Keratinocyte (primary cell): ENCODE results near the gene ANO7. TPM values are rescaled to one million over a fixed set of nuclear protein-coding genes. Genes with fewer than 3 reads are reported as not detected.
A peak's percentile ranks its signal among the peaks of the same experiment; 100 is the strongest.

Source experiments
- DNase-seq: peaks from one replicate; pipeline ENCODE4 v3.0.0-alpha.2; 2011; ENCODE audit warnings: low read depth, missing footprints, low spot score
- FAIRE-seq: peaks from 2 replicates; lab custom pipeline; 2011; peaks lifted over from hg19 to GRCh38; lab: Jason Lieb, UNC
- H2AFZ ChIP-seq: 2 replicates; pipeline ENCODE4 v1.6.0; 2012; ENCODE audit warnings: low read length, control low read depth, inconsistent platforms; ENCODE audit not compliant: control insufficient read depth
- H3K27ac ChIP-seq: 2 replicates; pipeline ENCODE4 v1.5.1; 2011; ENCODE audit warnings: low read length; ENCODE audit not compliant: control insufficient read depth, insufficient read depth
- H3K27me3 ChIP-seq: 3 replicates; pipeline ENCODE4 v1.6.0; 2011; ENCODE audit warnings: low read length; ENCODE audit not compliant: control insufficient read depth, insufficient read depth; ENCODE audit errors: extremely low read depth
- H3K36me3 ChIP-seq, 2 experiments: 2 replicates in 1 of 2; 3 replicates in 1 of 2; pipeline ENCODE4 v1.5.1; 2011; ENCODE audit warnings: low read length in 2 of 2, mild to moderate bottlenecking in 1 of 2; ENCODE audit not compliant: control insufficient read depth in 2 of 2, insufficient read depth in 2 of 2; ENCODE audit errors: extremely low read depth in 1 of 2
- H3K4me1 ChIP-seq: 3 replicates; pipeline ENCODE4 v1.5.1; 2011; ENCODE audit warnings: low read length; ENCODE audit not compliant: control insufficient read depth, insufficient read depth; ENCODE audit errors: extremely low read depth
- H3K4me2 ChIP-seq: 3 replicates; pipeline ENCODE4 v1.6.0; 2011; ENCODE audit warnings: low read depth, low read length; ENCODE audit not compliant: control insufficient read depth, insufficient read depth; ENCODE audit errors: extremely low read depth
- H3K4me3 ChIP-seq, 3 experiments: fragments of 200-600 bp in 1 of 3; sonication (generic) in 1 of 3; 2 replicates in 2 of 3; 3 replicates in 1 of 3; pipeline ENCODE4 v1.5.1; 2011 to 2016; ENCODE audit warnings: low read length in 3 of 3, mild to moderate bottlenecking in 3 of 3, control low read depth in 2 of 3, inconsistent platforms in 1 of 3, low read depth in 1 of 3, mixed read lengths in 1 of 3, mixed run types in 1 of 3, moderate library complexity in 1 of 3; ENCODE audit not compliant: control insufficient read depth in 2 of 3, insufficient read depth in 2 of 3; ENCODE audit errors: extremely low read depth in 1 of 3
- H3K79me2 ChIP-seq: 2 replicates; pipeline ENCODE4 v1.6.0; 2012; ENCODE audit warnings: low read length; ENCODE audit not compliant: control insufficient read depth, insufficient read depth
- H3K9ac ChIP-seq: 3 replicates; pipeline ENCODE4 v1.6.0; 2011; ENCODE audit warnings: low read length; ENCODE audit not compliant: control insufficient read depth, insufficient read depth; ENCODE audit errors: extremely low read depth
- H3K9me1 ChIP-seq: 3 replicates; pipeline ENCODE4 v1.6.0; 2011; ENCODE audit warnings: low read length; ENCODE audit not compliant: control insufficient read depth, insufficient read depth; ENCODE audit errors: extremely low read depth
- H3K9me3 ChIP-seq: 2 replicates; pipeline ENCODE4 v1.5.1; 2012; ENCODE audit warnings: low read depth, low read length; ENCODE audit not compliant: control insufficient read depth
- H4K20me1 ChIP-seq: 3 replicates; pipeline ENCODE4 v1.6.0; 2011; ENCODE audit warnings: low read length; ENCODE audit not compliant: control insufficient read depth, insufficient read depth; ENCODE audit errors: extremely low read depth
- CTCF ChIP-seq, 3 experiments: IDR thresholded peaks in 1 of 3; conservative IDR thresholded peaks in 1 of 3; optimal IDR thresholded peaks in 1 of 3; 2 replicates in 2 of 3; 3 replicates in 1 of 3; pipeline versions ENCODE3 to v1.5.1; 2011; ENCODE audit warnings: low read length in 3 of 3, mild to moderate bottlenecking in 3 of 3, moderate library complexity in 2 of 3, control low read depth in 1 of 3, inconsistent platforms in 1 of 3; ENCODE audit not compliant: insufficient read depth in 2 of 3; ENCODE audit errors: extremely low read depth in 1 of 3
- EZH2 ChIP-seq: IDR thresholded peaks from one replicate; pipeline ENCODE4 v1.6.1; 2012; ENCODE audit warnings: inconsistent platforms, mild to moderate bottlenecking, low read length, moderate library complexity
- dilution Hi-C: fragments of 300-500 bp; cut with MboI; formaldehyde crosslinking; loops from one replicate; pipeline ENCODE4 v1.7.0; 2020; ENCODE audit warnings: low sequenced_read_pairs; ENCODE audit not compliant: extremely low pct_ligation_motif_present
- polyA plus RNA-seq, 5 experiments: library from polyadenylated mRNA; depleted of rRNA in 3 of 5; stranded (reverse) in 3 of 5; stranded (forward) in 1 of 5; unstranded in 1 of 5; fragments of >200 nt; gene quantifications; 1 replicate in 1 of 5; 2 replicates in 3 of 5; 3 replicates in 1 of 5; pipeline versions ENCODE4 v1.2.1 to v1.2.3, GENCODE V29; 2011 to 2012; ENCODE audit warnings: missing spikeins in 2 of 5, low read depth in 1 of 5, low replicate concordance in 1 of 5

The ANO7 gene
- polyA plus RNA-seq, 1 donor (not counting 4 experiments of a cell fraction or from before 2014, with no cell fraction given): 0.14 TPM

DNA sequence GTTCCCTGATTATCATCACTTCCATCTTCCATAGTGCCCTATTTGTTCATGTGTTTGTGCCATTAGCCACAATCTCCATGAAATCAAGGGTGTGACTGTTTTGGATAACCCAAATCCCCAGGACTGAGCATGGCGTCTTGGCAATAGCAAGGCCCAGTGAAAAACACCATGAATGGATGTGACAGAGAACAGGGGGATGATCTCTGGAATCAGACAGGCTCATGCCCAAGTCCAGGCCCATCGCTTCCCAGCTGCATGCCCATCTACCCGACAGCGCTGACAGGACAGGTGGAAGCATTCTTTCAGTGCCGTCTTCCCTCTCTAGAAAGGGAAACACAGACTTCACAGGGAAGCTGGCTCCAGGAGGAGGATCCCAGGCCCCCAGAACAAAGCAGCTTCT lies 77.0 kb downstream of the ANO7 start:
- H3K9ac ChIP-seq: no peak overlapping the region
- H3K36me3 ChIP-seq: peaks cover 50 to 56% of the 10 kb centered on the region in 2 experiments
- TF ChIP-seq CTCF (optimal IDR thresholded peaks at IDR 0.05 in 1 of 3, IDR thresholded peaks at IDR 0.05 in 1 of 3, conservative IDR thresholded peaks at IDR 0.05 in 1 of 3; ENCODE audit: extremely low read depth in 1 of 3, insufficient read depth in 2 of 3, low read length in 3 of 3) (no peak), EZH2 (no peak)
- H3K4me1 ChIP-seq: peaks cover 15% of the 10 kb centered on the region
- no peaks in the 10 kb centered on the region for H3K27me3 ChIP-seq
- no peak overlapping the region for H2AFZ ChIP-seq
- H3K4me2 ChIP-seq: no peak overlapping the region
- H4K20me1 ChIP-seq: peaks cover 35% of the 10 kb centered on the region
- dilution Hi-C loops: no loop called here
- H3K79me2 ChIP-seq: peaks cover 76% of the 10 kb centered on the region
- no peaks in the 10 kb centered on the region for H3K9me3 ChIP-seq
- peaks cover 6% of the 10 kb centered on the region for H3K9me1 ChIP-seq
- H3K27ac ChIP-seq: no peak overlapping the region
- H3K4me3 ChIP-seq: no peak overlapping the region
- no peak for DNase-seq
- FAIRE-seq: no peak

GRCh38 chr2:241267249-241268067 lies 79.0 kb downstream of the ANO7 start:
- Histone ChIP-seq H2AFZ (no peak overlapping the region), H3K9me3 (no peaks in the 10 kb centered on the region), H3K9me1 (peaks cover 12% of the 10 kb centered on the region), H3K9ac (no peak overlapping the region), H3K4me1 (peaks cover 25% of the 10 kb centered on the region), H3K27ac (no peak overlapping the region), H4K20me1 (peaks cover 45% of the 10 kb centered on the region), H3K4me2 (no peak overlapping the region), H3K36me3 (peaks cover 39 to 45% of the 10 kb centered on the region in 2 experiments), H3K4me3 (no peak overlapping the region), H3K27me3 (no peaks in the 10 kb centered on the region), H3K79me2 (peaks cover 84% of the 10 kb centered on the region)
- FAIRE-seq (no peak), DNase-seq (no peak)
- dilution Hi-C loops: no loop called here
- TF ChIP-seq CTCF (optimal IDR thresholded peaks at IDR 0.05 in 1 of 3, IDR thresholded peaks at IDR 0.05 in 1 of 3, conservative IDR thresholded peaks at IDR 0.05 in 1 of 3; ENCODE audit: extremely low read depth in 1 of 3, insufficient read depth in 2 of 3, low read length in 3 of 3) (peak in 1 of 3 experiments; percentile 14), EZH2 (no peak)
